Activated CD8-positive, alpha-beta T cell treated with anti-CD3 and anti-CD28 coated beads for 36 hours (primary cell): ENCODE measurements around the gene MALAT1. TPM values are rescaled to one million over a fixed set of nuclear protein-coding genes. Genes with fewer than 3 reads are reported as not detected.

Source experiments
- ATAC-seq: fragments of 200-7000 bp; cut with Tn5 transposase; one replicate; pipeline ENCODE4 v1.10.0; 2021; ENCODE audit warnings: mild to moderate bottlenecking, moderate library complexity
- CTCF ChIA-PET: fragments of 350-600 bp; sonication (Branson Sonifier 250); formaldehyde crosslinking; loops from one replicate; lab custom pipeline; 2021; ENCODE audit warnings: antibody characterized with exemption; lab: Charles Lee
- POLR2A ChIA-PET: fragments of 350-600 bp; sonication (Branson Sonifier 250); formaldehyde crosslinking; loops from one replicate; lab custom pipeline; 2021; ENCODE audit warnings: antibody characterized with exemption; lab: Charles Lee
- DNase-seq: peaks from one replicate; pipeline ENCODE4 v3.0.0-alpha.2; 2020
- H3K27ac Mint-ChIP-seq: one replicate; pipeline ENCODE4 v1.8.0; 2021; ENCODE audit warnings: mild to moderate bottlenecking, mixed read lengths
- H3K27me3 Mint-ChIP-seq: one replicate; pipeline ENCODE4 v1.8.0; 2021; ENCODE audit warnings: mixed read lengths
- H3K36me3 Mint-ChIP-seq: one replicate; pipeline ENCODE4 v1.8.0; 2021; ENCODE audit warnings: low read depth, mixed read lengths
- H3K4me1 Mint-ChIP-seq: one replicate; pipeline ENCODE4 v1.8.0; 2021; ENCODE audit warnings: low read depth, mixed read lengths
- H3K4me3 Mint-ChIP-seq: one replicate; pipeline ENCODE4 v1.8.0; 2021; ENCODE audit warnings: mild to moderate bottlenecking, moderate library complexity, mixed read lengths
- H3K9me3 Mint-ChIP-seq: one replicate; pipeline ENCODE4 v1.8.0; 2021; ENCODE audit warnings: mixed read lengths
- intact Hi-C: fragments of 100-400 bp; cut with micrococcal nuclease; formaldehyde crosslinking; loops from one replicate; pipeline ENCODE4 v1.10.0; 2022
- total RNA-seq, 2 experiments: library from RNA; stranded (reverse); gene quantifications; one replicate each; pipeline ENCODE4 v1.2.3, GENCODE V29; 2021
- TF ChIP-seq, protein P1 (sequence below): fragments of 200-600 bp; IDR thresholded peaks from one replicate; pipeline ENCODE4 v1.8.0; 2022; ENCODE audit warnings: antibody characterized with exemption, mild to moderate bottlenecking

MALAT1 gene
- total RNA-seq, 2 experiments from 2014 or later, result 3,856 to 3,869 TPM

DNA sequence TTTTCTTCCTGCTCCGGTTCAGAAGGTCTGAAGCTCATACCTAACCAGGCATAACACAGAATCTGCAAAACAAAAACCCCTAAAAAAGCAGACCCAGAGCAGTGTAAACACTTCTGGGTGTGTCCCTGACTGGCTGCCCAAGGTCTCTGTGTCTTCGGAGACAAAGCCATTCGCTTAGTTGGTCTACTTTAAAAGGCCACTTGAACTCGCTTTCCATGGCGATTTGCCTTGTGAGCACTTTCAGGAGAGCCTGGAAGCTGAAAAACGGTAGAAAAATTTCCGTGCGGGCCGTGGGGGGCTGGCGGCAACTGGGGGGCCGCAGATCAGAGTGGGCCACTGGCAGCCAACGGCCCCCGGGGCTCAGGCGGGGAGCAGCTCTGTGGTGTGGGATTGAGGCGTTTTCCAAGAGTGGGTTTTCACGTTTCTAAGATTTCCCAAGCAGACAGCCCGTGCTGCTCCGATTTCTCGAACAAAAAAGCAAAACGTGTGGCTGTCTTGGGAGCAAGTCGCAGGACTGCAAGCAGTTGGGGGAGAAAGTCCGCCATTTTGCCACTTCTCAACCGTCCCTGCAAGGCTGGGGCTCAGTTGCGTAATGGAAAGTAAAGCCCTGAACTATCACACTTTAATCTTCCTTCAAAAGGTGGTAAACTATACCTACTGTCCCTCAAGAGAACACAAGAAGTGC, 661 bp upstream of the MALAT1 start:
- H3K36me3 Mint-ChIP-seq, result peaks cover 2% of the 10 kb centered on the region
- CTCF ChIA-PET, result interaction anchor here (0.7 to 16.5 kb wide), 8 partner anchors 10 to 169 kb away, joined by 3 to 448 read pairs (median 9); partner anchors contain the start of gene NEAT1
- no peaks in the 10 kb centered on the region for H3K9me3 Mint-ChIP-seq
- TF ChIP-seq, protein P1, sequence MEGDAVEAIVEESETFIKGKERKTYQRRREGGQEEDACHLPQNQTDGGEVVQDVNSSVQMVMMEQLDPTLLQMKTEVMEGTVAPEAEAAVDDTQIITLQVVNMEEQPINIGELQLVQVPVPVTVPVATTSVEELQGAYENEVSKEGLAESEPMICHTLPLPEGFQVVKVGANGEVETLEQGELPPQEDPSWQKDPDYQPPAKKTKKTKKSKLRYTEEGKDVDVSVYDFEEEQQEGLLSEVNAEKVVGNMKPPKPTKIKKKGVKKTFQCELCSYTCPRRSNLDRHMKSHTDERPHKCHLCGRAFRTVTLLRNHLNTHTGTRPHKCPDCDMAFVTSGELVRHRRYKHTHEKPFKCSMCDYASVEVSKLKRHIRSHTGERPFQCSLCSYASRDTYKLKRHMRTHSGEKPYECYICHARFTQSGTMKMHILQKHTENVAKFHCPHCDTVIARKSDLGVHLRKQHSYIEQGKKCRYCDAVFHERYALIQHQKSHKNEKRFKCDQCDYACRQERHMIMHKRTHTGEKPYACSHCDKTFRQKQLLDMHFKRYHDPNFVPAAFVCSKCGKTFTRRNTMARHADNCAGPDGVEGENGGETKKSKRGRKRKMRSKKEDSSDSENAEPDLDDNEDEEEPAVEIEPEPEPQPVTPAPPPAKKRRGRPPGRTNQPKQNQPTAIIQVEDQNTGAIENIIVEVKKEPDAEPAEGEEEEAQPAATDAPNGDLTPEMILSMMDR, result no peak
- POLR2A ChIA-PET, result interaction anchor here (0.8 to 36.2 kb wide), 41 partner anchors 9 to 687 kb away, joined by 3 to 4842 read pairs (median 8); partner anchors contain the start of genes CCDC85B, CDC42EP2, EHBP1L1 and EHD1
- ATAC-seq (peak; percentile 8), DNase-seq (peak; percentile 77)
- H3K27ac Mint-ChIP-seq, result no peak overlapping the region
- H3K4me3 Mint-ChIP-seq, result no peak overlapping the region
- peaks cover 25% of the 10 kb centered on the region for H3K4me1 Mint-ChIP-seq
- no peaks in the 10 kb centered on the region for H3K27me3 Mint-ChIP-seq
- intact Hi-C loops, result no loop called here

DNA sequence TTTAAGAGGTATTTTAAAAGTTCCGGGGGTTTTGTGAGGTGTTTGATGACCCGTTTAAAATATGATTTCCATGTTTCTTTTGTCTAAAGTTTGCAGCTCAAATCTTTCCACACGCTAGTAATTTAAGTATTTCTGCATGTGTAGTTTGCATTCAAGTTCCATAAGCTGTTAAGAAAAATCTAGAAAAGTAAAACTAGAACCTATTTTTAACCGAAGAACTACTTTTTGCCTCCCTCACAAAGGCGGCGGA, 193 bp upstream of the MALAT1 start:
- intact Hi-C loops, result no loop called here
- ATAC-seq, result no peak

DNA sequence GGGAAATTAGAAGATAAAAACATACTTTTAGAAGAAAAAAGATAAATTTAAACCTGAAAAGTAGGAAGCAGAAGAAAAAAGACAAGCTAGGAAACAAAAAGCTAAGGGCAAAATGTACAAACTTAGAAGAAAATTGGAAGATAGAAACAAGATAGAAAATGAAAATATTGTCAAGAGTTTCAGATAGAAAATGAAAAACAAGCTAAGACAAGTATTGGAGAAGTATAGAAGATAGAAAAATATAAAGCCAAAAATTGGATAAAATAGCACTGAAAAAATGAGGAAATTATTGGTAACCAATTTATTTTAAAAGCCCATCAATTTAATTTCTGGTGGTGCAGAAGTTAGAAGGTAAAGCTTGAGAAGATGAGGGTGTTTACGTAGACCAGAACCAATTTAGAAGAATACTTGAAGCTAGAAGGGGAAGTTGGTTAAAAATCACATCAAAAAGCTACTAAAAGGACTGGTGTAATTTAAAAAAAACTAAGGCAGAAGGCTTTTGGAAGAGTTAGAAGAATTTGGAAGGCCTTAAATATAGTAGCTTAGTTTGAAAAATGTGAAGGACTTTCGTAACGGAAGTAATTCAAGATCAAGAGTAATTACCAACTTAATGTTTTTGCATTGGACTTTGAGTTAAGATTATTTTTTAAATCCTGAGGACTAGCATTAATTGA, 1.0 kb downstream of the MALAT1 start:
- H3K4me3 Mint-ChIP-seq, result no peak overlapping the region
- no peak for DNase-seq
- POLR2A ChIA-PET, result interaction anchor here (0.7 to 36.2 kb wide), 54 partner anchors 9 to 689 kb away, joined by 3 to 4842 read pairs (median 6); partner anchors contain the start of genes DPF2, EHBP1L1, EHD1 and FAM89B
- H3K4me1 Mint-ChIP-seq, result peaks cover 19% of the 10 kb centered on the region
- no peaks in the 10 kb centered on the region for H3K27me3 Mint-ChIP-seq
- CTCF ChIA-PET, result interaction anchor here (0.8 to 16.5 kb wide), 13 partner anchors 8 to 385 kb away, joined by 3 to 448 read pairs (median 4); partner anchors contain the start of gene NEAT1
- no peak for ATAC-seq
- intact Hi-C loops, result loop anchor here (2.0 kb wide), 1 partner anchor 75 kb away; no protein-coding TSS in a partner anchor
- no peaks in the 10 kb centered on the region for H3K9me3 Mint-ChIP-seq
- TF ChIP-seq, protein P1, result no peak
- no peak overlapping the region for H3K27ac Mint-ChIP-seq
- H3K36me3 Mint-ChIP-seq, result peaks cover 1% of the 10 kb centered on the region

More for the DNA sequence above, 193 bp upstream of the MALAT1 start:
- no peak overlapping the region for H3K4me3 Mint-ChIP-seq
- ChIA-PET CTCF (interaction anchor here (0.8 to 16.5 kb wide), 7 partner anchors 9 to 384 kb away, joined by 3 to 448 read pairs (median 7); partner anchors contain the start of gene NEAT1), POLR2A (interaction anchor here (0.7 to 36.2 kb wide), 44 partner anchors 10 to 688 kb away, joined by 3 to 4842 read pairs (median 6); partner anchors contain the start of genes CCDC85B, CDC42EP2, EHBP1L1 and EHD1)
- H3K4me1 Mint-ChIP-seq, result peaks cover 20% of the 10 kb centered on the region
- DNase-seq, result no peak
- TF ChIP-seq, protein P1, result no peak
- no peaks in the 10 kb centered on the region for H3K27me3 Mint-ChIP-seq
- no peak overlapping the region for H3K27ac Mint-ChIP-seq
- H3K9me3 Mint-ChIP-seq, result no peaks in the 10 kb centered on the region
- peaks cover 1% of the 10 kb centered on the region for H3K36me3 Mint-ChIP-seq

DNA sequence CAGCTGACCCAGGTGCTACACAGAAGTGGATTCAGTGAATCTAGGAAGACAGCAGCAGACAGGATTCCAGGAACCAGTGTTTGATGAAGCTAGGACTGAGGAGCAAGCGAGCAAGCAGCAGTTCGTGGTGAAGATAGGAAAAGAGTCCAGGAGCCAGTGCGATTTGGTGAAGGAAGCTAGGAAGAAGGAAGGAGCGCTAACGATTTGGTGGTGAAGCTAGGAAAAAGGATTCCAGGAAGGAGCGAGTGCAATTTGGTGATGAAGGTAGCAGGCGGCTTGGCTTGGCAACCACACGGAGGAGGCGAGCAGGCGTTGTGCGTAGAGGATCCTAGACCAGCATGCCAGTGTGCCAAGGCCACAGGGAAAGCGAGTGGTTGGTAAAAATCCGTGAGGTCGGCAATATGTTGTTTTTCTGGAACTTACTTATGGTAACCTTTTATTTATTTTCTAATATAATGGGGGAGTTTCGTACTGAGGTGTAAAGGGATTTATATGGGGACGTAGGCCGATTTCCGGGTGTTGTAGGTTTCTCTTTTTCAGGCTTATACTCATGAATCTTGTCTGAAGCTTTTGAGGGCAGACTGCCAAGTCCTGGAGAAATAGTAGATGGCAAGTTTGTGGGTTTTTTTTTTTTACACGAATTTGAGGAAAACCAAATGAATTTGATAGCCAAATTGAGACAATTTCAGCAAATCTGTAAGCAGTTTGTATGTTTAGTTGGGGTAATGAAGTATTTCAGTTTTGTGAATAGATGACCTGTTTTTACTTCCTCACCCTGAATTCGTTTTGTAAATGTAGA, 1.7 kb downstream of the MALAT1 start:
- no peaks in the 10 kb centered on the region for H3K9me3 Mint-ChIP-seq
- peak; percentile 59 for DNase-seq

More for the DNA sequence above, 1.7 kb downstream of the MALAT1 start:
- POLR2A ChIA-PET, result interaction anchor here (0.7 to 36.2 kb wide), 44 partner anchors 8 to 380 kb away, joined by 3 to 4842 read pairs (median 6); partner anchors contain the start of genes DPF2, EHBP1L1, FAM89B and FAU
- H3K36me3 Mint-ChIP-seq, result peaks cover 1% of the 10 kb centered on the region
- intact Hi-C loops, result loop anchor here (2.0 kb wide), 1 partner anchor 76 kb away; no protein-coding TSS in a partner anchor
- ATAC-seq, result no peak
- H3K27me3 Mint-ChIP-seq, result no peaks in the 10 kb centered on the region
- CTCF ChIA-PET, result interaction anchor here (1.0 to 16.5 kb wide), 11 partner anchors 7 to 87 kb away, joined by 3 to 448 read pairs (median 4); partner anchors contain the start of gene NEAT1
- no peak overlapping the region for H3K27ac Mint-ChIP-seq
- TF ChIP-seq, protein P1, result no peak
- H3K4me3 Mint-ChIP-seq, result no peak overlapping the region
- H3K4me1 Mint-ChIP-seq, result peaks cover 24% of the 10 kb centered on the region
